Loucy (cell line): ENCODE results near the gene PRDM11.

ENCODE experiments used
- CTCF ChIP-seq: fragments of 200-600 bp; sonication (generic); conservative IDR thresholded peaks from 2 replicates; pipeline ENCODE4 v1.5.1; 2014; ENCODE audit warnings: mild to moderate bottlenecking, antibody characterized with exemption, low read length
- EZH2phosphoT487 ChIP-seq: fragments of 200-600 bp; IDR thresholded peaks from 2 replicates; pipeline ENCODE4 v1.6.1; 2018; ENCODE audit warnings: antibody characterized with exemption, mild to moderate bottlenecking, moderate library complexity, borderline replicate concordance

- TF ChIP-seq CTCF (no peak), EZH2phosphoT487 (no peak)
Observed at GRCh38 chr11:45144126-45145082, 2.0 kb upstream of the PRDM11 start.
